ENCODE data around the gene RANBP17. TPM values are rescaled to one million over a fixed set of nuclear protein-coding genes. Genes with fewer than 3 reads are reported as not detected.
A peak's percentile ranks its signal among the peaks of the same experiment; 100 is the strongest.

Gene RANBP17
- total and polyA plus RNA-seq, 2 of the 4 experiments (the other 2 are of a cell fraction) = 8.2 to 29.0 TPM

- Histone ChIP-seq H3K79me1 (ENCODE audit: low read depth in 1 of 2, low read length in 2 of 2) (no peaks in the 10 kb centered on the region), H3K27me3 (ENCODE audit: control insufficient read depth, insufficient read depth, low read length) (no peaks in the 10 kb centered on the region), H3K27ac (ENCODE audit: insufficient read depth, low read length) (no peak overlapping the region), H3K9me3 (ENCODE audit: control insufficient read depth, insufficient read depth, low read length) (no peaks in the 10 kb centered on the region), H3K9ac (ENCODE audit: low read depth, low read length) (no peak overlapping the region), H4K5ac (ENCODE audit: low read depth, low read length) (no peak overlapping the region), H3K14ac (replicated peaks; ENCODE audit: low read depth, low read length) (no peak overlapping the region), H4K20me1 (ENCODE audit: insufficient read depth, low read length) (no peaks in the 10 kb centered on the region), H3K23ac (ENCODE audit: low read depth, low read length) (no peak overlapping the region), H3K4me3 (ENCODE audit: insufficient read depth, low read depth, low read length) (no peak overlapping the region), H2BK5ac (ENCODE audit: low read depth, low read length, poor library complexity, severe bottlenecking) (no peak overlapping the region), H3K4me2 (ENCODE audit: low read depth, low read length) (no peak overlapping the region; the same call in 1 of the 2 replicates), H3K36me3 (ENCODE audit: control insufficient read depth, insufficient read depth, low read length) (no peaks in the 10 kb centered on the region), H2BK20ac (ENCODE audit: low read depth, low read length) (no peak overlapping the region), H3K56ac (ENCODE audit: extremely low read depth, insufficient read depth, low read length) (no peak overlapping the region), H3K9me1 (ENCODE audit: insufficient read depth, low read length) (no peaks in the 10 kb centered on the region), H2AK9ac (replicated peaks; ENCODE audit: low read depth, low read length, poor library complexity) (no peak overlapping the region), H3K4ac (ENCODE audit: low read depth, low read length) (no peak overlapping the region), H2AFZ (replicated peaks; ENCODE audit: low read length, poor library complexity) (no peak overlapping the region), H3K18ac (ENCODE audit: low read depth, low read length) (no peak overlapping the region), H2AK5ac (ENCODE audit: low read depth, low read length) (no peak overlapping the region), H2BK15ac (ENCODE audit: low read depth, low read length) (no peak overlapping the region), H4K91ac (ENCODE audit: insufficient read depth, low read depth, low read length) (no peak overlapping the region), H2BK120ac (ENCODE audit: low read depth, low read length) (no peak overlapping the region), H4K8ac (ENCODE audit: low read depth in 2 of 2, low read length in 2 of 2) (no peak overlapping the region), H3K4me1 (ENCODE audit: control insufficient read depth, insufficient read depth, low read length) (0 out of 2 replicates have a peak, but pooled peaks cover 2% of the 10 kb centered on the region)
- no CpG with 5 or more reads among the region's 1 CpG for WGBS, 2 experiments (ENCODE audit: extremely low coverage in 2 of 2, insufficient read length in 1 of 2)
- in situ Hi-C loops (cut with MboI; ENCODE audit: low sequenced_read_pairs) = no loop called here
- peak; percentile 98 for ATAC-seq (ENCODE audit: low read depth)
- intact Hi-C loops (cut with micrococcal nuclease) = no loop called here
- CTCF ChIA-PET = no interaction called here
- TF ChIP-seq POLR2A (IDR thresholded peaks at IDR 0.05; ENCODE audit: low read depth, low read length) (no peak), FOS (IDR thresholded peaks at IDR 0.05; ENCODE audit: low read depth, low read length) (0 out of 2 replicates have a peak, but pooled peaks have one; percentile 32), CEBPB (IDR thresholded peaks at IDR 0.05; ENCODE audit: low read depth, low read length) (no peak), RCOR1 (IDR thresholded peaks at IDR 0.05; ENCODE audit: insufficient replicate concordance, low read length) (no peak), BHLHE40 (IDR thresholded peaks at IDR 0.05; ENCODE audit: low read depth, low read length) (no peak), MXI1 (IDR thresholded peaks at IDR 0.05; ENCODE audit: borderline replicate concordance, low read depth, low read length) (no peak), SMC3 (IDR thresholded peaks at IDR 0.05; ENCODE audit: low read depth, low read length) (no peak), RFX5 (IDR thresholded peaks at IDR 0.05; ENCODE audit: low read depth, low read length) (no peak), CHD1 (IDR thresholded peaks at IDR 0.05; ENCODE audit: low read depth, low read length) (no peak), CTCF (conservative IDR thresholded peaks at IDR 0.05; ENCODE audit: low read depth, low read length) (no peak), NFE2L2 (IDR thresholded peaks at IDR 0.05; ENCODE audit: low read depth, low read length) (no peak), RAD21 (IDR thresholded peaks at IDR 0.05; ENCODE audit: low read length) (no peak), MAZ (IDR thresholded peaks at IDR 0.05; ENCODE audit: borderline replicate concordance, low read depth, low read length) (no peak), MAFK (IDR thresholded peaks at IDR 0.05; ENCODE audit: low read depth, low read length) (peak; percentile 58)
- TF ChIP-seq, protein P1, sequence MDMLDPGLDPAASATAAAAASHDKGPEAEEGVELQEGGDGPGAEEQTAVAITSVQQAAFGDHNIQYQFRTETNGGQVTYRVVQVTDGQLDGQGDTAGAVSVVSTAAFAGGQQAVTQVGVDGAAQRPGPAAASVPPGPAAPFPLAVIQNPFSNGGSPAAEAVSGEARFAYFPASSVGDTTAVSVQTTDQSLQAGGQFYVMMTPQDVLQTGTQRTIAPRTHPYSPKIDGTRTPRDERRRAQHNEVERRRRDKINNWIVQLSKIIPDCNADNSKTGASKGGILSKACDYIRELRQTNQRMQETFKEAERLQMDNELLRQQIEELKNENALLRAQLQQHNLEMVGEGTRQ (IDR thresholded peaks at IDR 0.05; ENCODE audit: low read depth, low read length) = no peak
- TF ChIP-seq, protein P2, sequence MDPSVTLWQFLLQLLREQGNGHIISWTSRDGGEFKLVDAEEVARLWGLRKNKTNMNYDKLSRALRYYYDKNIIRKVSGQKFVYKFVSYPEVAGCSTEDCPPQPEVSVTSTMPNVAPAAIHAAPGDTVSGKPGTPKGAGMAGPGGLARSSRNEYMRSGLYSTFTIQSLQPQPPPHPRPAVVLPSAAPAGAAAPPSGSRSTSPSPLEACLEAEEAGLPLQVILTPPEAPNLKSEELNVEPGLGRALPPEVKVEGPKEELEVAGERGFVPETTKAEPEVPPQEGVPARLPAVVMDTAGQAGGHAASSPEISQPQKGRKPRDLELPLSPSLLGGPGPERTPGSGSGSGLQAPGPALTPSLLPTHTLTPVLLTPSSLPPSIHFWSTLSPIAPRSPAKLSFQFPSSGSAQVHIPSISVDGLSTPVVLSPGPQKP (IDR thresholded peaks at IDR 0.05; ENCODE audit: borderline replicate concordance, low read depth, low read length) = no peak
- dilution Hi-C loops (cut with HindIII; ENCODE audit: low sequenced_read_pairs, unreplicated experiment) = no loop called here
- BruUV-seq (replicated peaks) = no TSS peak
- peak; percentile 89 for DNase-seq
- POLR2A ChIA-PET (ENCODE audit: unreplicated experiment) = no interaction called here
Measured at GRCh38 chr5:171137768-171138525, 276.1 kb downstream of the RANBP17 start.

Data from IMR-90 (cell line).